Cardiac fibroblast (primary cell): Measurements from ENCODE around the gene IL4R.

Experiments
- DNase-seq, 2 donors: peaks; one replicate each; pipeline versions ENCODE4 v3.0.0 to v3.0.0-alpha.2; 2010; ENCODE audit warnings: low read depth in 2 of 2
- H3K4me3 ChIP-seq, 2 donors: replicated peaks in 1 of 2; 1 replicate in 1 of 2; 2 replicates in 1 of 2; pipeline ENCODE4 v1.5.1; 2011; ENCODE audit warnings: low read depth in 2 of 2, low read length in 2 of 2, mild to moderate bottlenecking in 2 of 2, moderate library complexity in 1 of 2
- CTCF ChIP-seq: IDR thresholded peaks from one replicate; pipeline ENCODE4 v1.5.1; 2011; ENCODE audit warnings: low read depth, mild to moderate bottlenecking, low read length, inconsistent platforms

The IL4R gene

DNA sequence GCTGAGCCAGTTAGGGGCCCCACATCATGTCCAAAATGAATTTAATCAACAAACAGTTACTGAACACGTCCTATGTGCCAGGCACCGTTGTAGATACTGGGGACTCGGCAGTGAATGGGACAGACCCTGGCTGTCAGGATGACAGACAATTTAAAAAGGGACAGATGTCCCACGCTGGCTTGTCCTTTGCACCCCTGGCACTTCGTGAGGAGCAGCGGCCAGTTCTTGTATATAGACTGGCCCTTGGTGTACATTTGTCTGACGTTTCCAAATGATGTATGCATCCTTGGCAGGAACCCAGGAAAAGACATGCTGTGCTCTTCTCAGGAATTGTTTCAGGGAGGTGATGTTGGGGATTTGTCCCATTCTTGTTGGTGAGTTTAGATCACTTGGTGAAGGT lies 21.1 kb downstream of the IL4R start:
- DNase-seq: peak in 1 of 2 donors; percentile 56
- no peak overlapping the region for H3K4me3 ChIP-seq
- TF ChIP-seq CTCF: no peak

GRCh38 chr16:27335349-27336053 lies 21.7 kb downstream of the IL4R start:
- TF ChIP-seq CTCF: no peak
- DNase-seq: peak; percentile 61 to 67
- no peak overlapping the region for H3K4me3 ChIP-seq

DNA sequence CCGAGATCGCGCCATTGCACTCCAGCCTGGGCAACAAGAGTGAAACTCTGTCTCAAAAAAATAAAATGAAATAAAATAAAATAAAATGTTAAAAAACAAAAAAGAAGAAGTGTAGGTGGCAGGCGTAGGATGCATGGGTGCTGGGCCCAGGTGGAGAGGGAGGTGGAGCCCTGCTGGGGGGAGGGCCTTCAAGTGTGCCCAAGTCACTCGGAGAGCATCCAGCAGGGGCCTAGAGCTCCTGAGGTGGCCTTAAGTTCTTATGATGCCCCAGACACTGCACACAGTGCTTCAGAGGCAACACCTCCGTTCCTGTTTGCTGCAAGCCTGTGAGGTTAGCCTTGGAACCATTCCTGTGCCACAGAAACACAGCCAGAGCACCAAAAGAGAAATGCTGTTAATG lies 23.2 kb downstream of the IL4R start:
- TF ChIP-seq CTCF: no peak
- H3K4me3 ChIP-seq: no peak overlapping the region
- DNase-seq: no peak

- no peak for DNase-seq
- no peak for TF ChIP-seq CTCF
- no peak overlapping the region for H3K4me3 ChIP-seq
Measured at GRCh38 chr16:27339180-27339579, 25.4 kb downstream of the IL4R start.

DNA sequence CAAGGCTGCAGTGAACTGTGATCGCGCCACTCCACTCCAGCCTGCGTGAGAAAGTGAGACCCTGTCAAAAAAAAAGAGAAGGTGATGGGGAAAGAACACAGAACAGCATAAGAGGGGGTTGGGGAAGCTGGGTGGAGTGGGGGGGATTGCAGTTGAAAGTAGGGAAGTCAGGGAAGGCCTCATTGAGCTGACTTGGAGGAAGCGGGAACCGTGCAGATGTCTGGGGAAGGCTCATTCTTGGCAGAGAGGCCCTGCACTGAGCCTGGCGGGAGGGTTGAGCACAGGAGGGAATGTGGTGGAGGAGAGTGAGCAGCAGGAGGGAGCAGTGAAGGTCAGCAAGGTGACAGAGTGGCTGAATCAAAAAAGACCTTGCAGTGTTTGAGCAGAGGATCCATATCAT lies 26.9 kb downstream of the IL4R start:
- DNase-seq: no peak
- no peak overlapping the region for H3K4me3 ChIP-seq
- no peak for TF ChIP-seq CTCF

DNA sequence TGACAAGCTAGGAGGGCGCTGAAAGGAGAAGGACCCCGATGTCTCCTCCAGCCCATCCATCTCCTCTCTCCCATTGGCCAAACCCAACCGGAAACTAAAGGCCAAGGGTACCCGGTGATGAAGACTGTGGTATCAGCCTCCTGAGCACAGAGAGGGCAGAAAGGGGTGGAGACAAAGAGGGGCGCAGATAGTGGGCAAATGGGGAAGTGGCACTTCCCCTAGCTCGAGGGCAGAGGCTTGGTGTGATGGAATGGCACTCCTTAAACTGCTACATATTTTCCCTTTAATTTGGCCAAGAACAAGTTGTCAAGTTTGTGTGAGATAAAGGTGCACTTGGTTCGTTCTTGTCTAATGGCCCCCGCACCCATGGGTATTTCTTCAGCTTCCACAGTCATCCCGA lies 27.8 kb downstream of the IL4R start:
- no peak for DNase-seq
- no peak for TF ChIP-seq CTCF

DNA sequence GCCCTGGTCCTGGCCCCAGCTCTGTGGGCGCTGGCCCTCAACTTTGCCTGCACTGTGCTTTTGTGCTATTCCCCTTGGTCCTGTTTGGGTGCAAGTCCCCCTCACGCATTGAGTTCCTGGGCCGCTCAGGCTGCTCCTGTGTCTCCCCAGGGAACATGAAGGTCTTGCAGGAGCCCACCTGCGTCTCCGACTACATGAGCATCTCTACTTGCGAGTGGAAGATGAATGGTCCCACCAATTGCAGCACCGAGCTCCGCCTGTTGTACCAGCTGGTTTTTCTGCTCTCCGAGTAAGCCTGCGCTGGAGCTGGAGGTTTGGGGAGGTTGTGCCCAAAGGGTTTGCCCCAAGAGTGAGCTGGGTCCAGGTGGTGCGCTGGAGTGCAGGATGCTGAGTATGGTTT lies 28.2 kb downstream of the IL4R start:
- no peak overlapping the region for H3K4me3 ChIP-seq
- no peak for DNase-seq
- TF ChIP-seq CTCF: no peak

More for the DNA sequence above, 27.8 kb downstream of the IL4R start:
- no peak overlapping the region for H3K4me3 ChIP-seq
